HUDEP-2 (cell line): ENCODE data around the gene LRP1.

Source experiments
- DNase-seq, 76 experiments: peaks; one replicate each; lab custom pipeline; 2025; ENCODE audit not compliant: unreplicated experiment in 76 of 76; lab: John Stamatoyannopoulos, UW

Gene LRP1

DNA sequence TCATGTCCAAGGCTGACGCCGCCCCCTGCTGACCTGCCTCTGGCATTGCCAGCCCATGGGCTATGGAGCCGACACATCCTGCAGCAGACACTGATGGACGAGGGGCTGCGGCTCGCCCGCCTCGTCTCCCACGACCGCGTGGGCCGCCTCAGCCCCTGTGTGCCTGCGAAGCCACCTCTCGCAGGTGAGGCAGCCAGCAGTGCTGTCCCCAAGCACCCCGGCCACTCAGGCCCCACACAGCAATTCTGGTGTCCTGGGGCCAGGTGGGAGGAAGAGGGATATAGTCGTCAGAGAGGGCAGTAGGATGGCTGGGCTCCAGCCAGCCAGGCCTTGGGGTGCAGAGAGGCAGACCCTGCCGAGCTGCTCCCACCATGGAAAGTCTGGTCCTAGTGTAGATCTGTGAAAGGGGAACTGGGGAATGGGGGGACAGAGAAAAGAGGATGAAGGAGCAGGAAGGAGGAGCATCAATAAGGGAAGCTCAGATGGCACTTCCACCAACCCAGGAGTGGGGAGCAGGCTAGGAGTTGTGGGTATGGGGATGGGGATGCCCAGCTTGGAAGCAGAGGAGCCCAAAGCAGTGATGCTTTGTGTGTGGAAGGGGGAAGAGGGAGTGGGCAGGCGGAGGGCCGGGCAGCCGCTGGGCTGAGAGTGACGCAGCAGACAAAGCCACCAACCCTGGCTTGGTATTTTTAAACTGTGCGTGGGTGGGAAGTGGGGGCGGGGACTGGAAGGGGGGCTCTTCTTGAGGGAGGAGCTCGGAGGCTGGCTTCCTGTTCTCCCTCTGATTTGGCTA, 34.7 kb upstream of the LRP1 start:
- peak in 52 of 76 experiments; percentile 12 to 79 (median 44) for DNase-seq

DNA sequence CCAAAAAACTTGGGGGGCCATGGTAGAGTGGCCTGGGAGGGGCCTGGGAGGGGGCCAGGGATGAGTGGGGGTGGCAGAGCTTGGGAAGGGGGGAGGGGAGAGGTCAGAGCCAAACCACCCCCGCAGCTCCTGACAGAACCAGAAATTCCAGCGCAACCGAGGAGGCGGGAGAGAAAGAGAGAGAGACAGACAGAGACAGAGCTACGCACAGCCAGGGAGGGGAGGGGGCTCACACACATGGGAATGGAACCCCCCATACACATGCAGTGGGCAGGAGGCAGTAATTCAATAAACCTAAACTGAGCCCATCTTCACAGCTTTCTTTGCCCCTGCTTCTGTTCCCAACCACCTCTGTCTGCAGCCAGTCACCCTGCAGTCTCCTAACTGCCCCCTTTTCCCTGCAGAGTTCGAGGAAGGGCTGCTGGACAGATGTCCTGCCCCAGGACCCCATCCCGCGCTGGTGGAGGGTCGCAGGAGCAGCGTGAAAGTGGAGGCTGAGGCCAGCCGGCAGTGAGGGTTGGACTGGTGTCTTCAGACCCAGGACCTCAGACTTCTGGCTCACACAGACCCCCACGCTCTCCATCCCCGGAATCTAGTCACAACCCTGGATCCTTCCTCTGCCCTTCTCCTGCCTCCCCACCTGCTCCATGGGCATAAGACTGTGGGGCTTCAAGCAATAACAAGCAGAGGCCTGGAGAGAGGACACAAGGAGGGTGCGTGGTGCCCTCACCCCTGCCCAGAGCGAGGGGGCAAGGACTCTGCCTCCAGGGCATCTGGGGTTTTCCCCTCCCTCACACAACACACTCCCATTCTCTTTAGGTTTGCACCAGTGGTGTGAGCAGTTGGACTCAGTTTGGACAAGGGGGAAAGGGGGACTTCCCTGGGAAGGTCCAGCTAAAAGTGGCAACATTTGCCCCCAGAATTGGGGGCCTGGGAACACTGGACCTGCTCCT, 33.8 kb upstream of the LRP1 start:
- no peak for DNase-seq

DNA sequence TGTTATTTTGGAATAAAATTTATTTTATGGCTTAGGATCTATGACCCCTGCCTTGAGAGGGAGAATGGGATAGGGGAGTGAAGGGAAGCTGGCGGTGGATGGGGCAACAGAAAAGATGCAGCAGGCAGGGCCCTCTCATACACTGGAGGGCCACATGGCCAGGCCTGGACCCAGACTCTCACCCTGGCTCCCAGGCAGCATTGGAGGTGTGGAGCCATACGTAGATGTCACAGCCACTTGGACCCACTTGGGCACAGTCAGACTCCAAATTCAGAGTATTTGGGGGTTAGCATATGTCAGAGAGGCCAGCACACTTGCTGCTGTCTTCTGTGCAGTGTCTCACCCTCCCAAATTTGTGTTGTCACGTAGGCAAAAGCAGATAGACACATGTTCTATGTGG, 32.8 kb upstream of the LRP1 start:
- DNase-seq, result no peak

GRCh38 chr12:57096099-57096572, 32.1 kb upstream of the LRP1 start:
- DNase-seq, result peak in 1 of 76 experiments; percentile 17

GRCh38 chr12:57096748-57097553, 31.3 kb upstream of the LRP1 start:
- no peak for DNase-seq

DNA sequence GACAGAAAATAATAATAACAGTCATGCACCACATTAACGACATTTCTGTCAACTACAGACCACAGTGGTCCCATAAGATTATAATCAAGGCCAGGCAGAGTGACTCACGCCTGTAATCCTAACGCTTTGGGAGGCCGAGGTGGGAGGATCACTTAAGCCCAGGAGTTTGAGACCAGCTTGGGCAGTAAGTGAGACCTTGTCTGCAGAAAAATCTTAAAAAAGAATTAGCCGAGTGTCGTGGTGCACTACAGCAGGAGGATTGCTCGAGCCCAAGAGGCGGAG, 30.8 kb upstream of the LRP1 start:
- DNase-seq, result peak in 17 of 76 experiments; percentile 13 to 51 (median 31)

- DNase-seq, result no peak
Observed at GRCh38 chr12:57098546-57098945, 29.7 kb upstream of the LRP1 start.

DNA sequence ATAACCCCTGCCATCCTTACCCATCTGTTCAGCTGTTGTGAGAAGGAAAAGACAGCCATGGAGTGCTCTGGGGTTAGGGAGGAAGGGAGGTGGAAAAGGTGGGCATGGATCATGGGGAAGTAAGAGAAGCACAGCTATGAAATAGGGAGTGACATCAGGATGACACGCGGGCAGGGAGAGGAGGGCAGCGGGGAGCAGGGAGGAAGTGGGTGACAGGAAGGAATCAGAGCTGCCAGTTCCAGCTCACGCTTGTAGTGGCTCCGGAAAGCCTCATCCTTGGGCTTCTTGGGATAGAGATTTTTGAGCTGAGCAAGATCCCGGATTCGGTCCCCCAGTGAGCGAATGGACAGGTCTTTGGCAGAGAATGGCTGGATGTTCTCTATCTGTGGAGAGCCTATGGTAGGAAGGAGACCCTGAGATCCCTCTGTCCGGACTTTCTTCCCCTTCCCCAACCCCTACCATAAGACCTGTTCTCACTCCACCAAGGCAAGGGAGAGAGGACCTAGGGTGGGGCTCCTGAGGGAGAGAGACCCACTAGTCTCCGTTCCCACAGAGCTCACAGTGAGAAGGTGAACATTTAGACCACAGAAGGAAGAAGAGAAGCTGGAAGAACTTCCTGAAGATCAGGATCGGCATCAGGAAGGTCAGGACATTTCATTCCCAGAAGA, 29.1 kb upstream of the LRP1 start:
- no peak for DNase-seq

DNA sequence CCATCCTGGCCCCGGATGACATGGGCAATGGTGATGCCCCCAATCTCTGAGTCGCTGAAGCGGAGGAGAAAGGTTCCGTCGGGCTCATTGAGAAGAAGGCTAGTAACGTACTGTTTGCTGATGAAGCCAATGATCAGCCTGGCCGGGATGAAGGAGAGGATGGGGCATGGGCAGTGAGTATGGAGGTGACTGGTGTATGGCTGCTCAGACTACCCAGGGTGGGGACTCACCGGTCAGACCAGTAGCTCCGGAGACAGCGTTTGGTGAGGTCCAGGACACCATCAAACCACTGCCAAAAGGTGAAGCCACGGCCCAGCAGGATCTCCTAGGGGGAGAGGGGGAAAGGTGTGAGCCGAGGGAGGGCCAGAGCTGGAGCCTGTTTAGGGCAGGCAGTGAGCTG, 28.5 kb upstream of the LRP1 start:
- no peak for DNase-seq

- DNase-seq, result peak in 30 of 76 experiments; percentile 6 to 72 (median 35)
Observed at GRCh38 chr12:57101892-57102695, 26.2 kb upstream of the LRP1 start.

DNA sequence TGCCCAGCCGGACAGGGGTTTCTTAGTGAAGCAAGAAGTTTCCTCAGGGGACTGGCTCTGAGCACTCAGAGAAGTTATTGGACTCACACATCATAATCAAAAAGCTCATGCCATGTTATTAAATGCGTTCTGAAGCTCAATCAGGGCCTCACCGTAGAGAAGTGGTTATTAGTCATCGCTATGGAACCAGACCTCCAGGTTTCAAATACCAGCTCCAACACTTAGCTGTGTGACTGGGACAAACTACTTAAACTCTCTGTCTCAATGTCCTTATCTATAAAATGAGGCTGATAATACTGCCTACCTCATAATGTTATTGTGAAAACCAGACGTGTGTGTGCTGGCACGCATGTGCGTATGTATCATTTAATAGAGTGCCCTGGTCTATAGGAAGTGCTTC, 24.4 kb upstream of the LRP1 start:
- DNase-seq, result no peak

GRCh38 chr12:57104292-57104910, 23.9 kb upstream of the LRP1 start:
- no peak for DNase-seq

GRCh38 chr12:57105011-57105753, 23.1 kb upstream of the LRP1 start:
- DNase-seq, result no peak

DNA sequence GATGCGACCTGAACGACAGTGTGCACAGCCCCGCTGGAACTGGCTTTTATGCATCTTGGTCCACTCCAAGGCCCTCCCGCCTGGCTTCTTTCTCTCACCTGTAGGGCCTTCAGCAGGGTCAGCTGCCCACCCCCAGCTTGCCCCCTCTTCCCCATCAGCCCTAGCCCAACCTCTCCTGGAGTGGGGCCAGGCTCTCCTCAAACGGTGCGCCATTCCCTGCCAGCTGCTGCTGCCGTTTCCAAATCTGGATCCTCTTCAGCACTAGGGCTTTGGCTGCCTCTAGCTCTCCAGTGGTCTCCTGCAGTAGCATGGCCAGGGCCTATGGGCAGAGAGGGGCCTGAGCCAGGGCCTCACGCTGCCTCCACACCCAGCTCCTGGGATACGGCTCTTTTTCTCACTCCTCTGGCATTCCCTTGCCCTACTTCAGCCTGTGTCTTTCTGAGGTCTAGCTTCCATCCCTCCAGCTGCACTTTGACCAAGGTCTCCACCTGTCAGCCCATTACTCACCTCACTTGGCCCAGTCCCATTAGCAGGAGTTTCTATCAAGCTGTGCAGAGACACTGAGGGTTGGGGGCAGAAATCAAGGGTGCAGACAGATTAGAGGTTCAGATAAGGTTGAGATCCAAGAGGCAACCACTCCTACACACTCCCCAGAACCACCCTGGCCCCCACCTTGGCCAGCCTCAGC, 22.1 kb upstream of the LRP1 start:
- DNase-seq, result no peak

DNA sequence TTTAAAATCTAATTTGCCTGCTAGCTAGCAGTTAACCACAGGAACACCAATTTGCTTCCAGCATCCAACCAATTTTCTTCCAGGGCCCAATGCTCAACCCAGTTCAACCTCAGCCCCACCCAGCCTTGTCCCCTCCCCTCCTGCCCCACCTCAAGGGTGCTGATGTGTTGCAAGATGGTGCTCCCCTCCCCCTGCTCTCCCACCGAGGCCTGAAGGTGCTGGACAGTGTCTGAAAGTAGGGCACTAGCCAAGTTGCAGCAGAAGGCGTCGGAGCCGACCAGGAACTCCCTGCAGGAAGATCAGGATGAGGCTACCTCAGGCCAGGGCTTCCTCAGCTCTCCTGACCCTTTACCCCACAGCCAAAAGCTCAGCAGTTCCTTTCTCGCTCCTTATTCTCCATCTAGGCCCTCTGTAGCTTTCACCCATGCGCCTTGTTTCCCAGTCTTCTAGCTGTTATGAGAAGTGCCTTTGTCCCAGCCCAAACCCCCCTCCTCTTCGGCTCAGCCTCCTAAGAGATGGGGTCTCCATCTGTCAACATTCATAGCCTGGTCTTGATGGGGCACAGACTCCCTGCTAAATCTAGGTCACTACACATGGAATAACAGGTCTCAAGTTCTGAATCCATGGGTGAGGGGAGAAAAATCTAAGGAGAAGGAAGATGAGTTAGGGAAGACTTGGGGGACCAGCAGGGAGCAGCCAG, 20.7 kb upstream of the LRP1 start:
- DNase-seq, result no peak

DNA sequence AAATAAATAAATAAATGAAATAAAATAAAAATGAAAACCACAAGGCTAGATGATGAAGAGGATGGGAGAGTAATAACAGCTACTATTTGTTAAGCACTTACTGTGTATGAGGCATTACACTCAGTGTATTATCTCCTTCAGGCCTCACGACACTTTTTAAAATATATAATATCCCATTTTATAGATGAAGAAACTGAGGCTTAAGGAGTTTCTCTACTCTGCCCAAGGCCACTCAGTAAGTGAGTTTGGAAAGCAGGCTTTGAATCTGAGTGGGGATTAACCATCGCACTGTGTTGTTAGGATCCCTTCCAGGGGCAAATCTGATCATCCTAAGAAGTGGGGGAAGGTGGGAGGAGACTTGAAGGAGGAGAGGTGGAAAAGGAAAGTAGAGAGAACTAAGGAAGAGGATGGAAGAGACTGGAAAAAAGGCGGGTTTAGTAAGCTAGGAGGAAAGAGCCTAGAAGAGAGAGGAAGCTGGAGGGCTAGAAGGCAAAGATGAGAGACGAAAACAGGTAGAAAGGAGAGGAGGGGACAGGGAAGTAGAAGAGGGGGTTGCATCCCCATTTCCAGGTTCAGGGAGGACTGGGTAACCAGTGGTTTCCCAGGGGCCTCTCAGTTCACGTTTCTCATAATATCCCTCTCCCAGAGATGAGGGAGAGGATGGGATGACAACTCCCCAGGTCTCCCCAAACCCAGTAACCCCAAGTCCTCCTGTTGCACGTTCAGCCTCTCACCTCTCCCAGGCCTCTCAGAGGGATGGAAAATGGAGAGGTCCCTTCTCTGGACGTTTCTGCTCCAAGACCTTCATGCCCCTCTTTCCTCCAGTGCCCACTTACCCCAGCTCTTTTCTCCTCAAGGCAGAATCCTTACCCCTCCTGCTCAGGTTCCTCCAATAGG, 18.8 kb upstream of the LRP1 start:
- DNase-seq, result no peak
